ENCODE measurements around the gene LMBR1L.

The LMBR1L gene

DNA sequence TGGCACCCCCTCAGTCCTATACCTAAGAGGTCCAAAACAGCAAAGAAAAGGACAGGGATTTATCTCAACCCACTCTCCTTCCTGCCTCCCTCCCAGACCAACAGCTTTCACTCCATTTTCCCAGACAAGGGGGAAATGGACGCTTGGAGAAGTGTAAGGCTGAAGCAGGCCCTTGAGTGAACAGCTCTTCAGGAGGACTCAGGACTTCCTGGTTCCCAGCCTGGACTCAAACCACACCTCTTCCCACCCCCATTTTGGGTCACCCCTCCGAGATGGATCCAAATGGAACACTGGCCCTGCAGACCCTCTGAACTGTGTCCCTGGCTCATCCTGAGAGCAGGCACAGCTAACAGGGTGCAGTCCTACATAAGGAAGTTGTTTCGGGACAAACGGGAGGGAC lies 52.8 kb downstream of the LMBR1L start:
- Histone ChIP-seq H3K4me3 (ENCODE audit: low read length) (peak overlapping the region; percentile 90), H3K4me1 (ENCODE audit: control insufficient read depth, insufficient read depth, low read length) (peaks cover 44% of the 10 kb centered on the region), H3K36me3 (ENCODE audit: control insufficient read depth, insufficient read depth, low read length, severe bottlenecking) (peaks cover 24% of the 10 kb centered on the region), H3K9ac (ENCODE audit: low read length) (peak overlapping the region; percentile 96), H3K27me3 (replicated peaks; ENCODE audit: control insufficient read depth, insufficient read depth, low read length) (no peaks in the 10 kb centered on the region), H3K9me3 (ENCODE audit: control insufficient read depth, low read length) (no peaks in the 10 kb centered on the region)
- DNase-seq (ENCODE audit: low read depth) = peak; percentile 39

DNA sequence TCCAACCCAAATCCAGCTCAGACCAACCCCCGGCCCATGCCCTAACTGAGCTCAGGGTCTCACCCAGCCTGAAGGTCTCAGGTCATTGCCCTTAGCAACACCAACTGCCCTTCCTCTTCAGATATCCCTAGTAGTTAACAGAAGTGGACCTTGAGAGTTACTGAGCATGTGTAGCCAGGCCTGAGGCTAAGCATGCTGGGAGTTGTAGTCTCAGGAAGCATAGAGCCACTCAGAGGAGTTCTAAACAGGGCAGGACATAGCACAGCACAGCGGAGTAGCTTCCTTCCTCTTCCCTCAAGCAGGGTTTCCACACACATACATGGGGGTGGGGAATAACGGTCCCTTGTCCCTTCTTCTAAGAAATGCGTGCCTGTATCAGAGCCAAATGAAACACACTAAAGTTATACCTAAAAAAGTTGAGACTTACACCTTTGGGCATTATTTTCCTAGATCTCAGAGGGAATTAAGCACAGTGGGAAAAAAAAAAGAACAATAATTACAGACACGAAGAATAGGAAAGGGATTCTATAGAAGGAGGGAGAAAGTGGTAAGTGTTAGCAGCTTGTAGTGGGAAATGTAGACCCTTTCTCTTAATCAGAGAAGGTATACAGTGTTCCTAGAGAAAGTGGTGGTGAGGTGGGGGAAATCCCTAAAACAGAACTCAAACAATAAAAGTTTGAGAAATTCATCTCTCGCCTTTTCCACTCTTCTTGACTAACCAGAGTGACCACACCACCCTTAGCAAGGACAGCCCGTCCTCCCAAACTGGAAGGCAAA lies 54.5 kb downstream of the LMBR1L start:
- H3K9me3 ChIP-seq (ENCODE audit: control insufficient read depth, low read length) = no peaks in the 10 kb centered on the region
- peaks cover 42% of the 10 kb centered on the region for H3K36me3 ChIP-seq (ENCODE audit: control insufficient read depth, insufficient read depth, low read length, severe bottlenecking)
- peak overlapping the region; percentile 45 for H3K9ac ChIP-seq (ENCODE audit: low read length)
- H3K27me3 ChIP-seq (replicated peaks; ENCODE audit: control insufficient read depth, insufficient read depth, low read length) = no peaks in the 10 kb centered on the region
- peak overlapping the region; percentile 90 for H3K4me3 ChIP-seq (ENCODE audit: low read length)
- peak; percentile 78 for DNase-seq (ENCODE audit: low read depth)
- peaks cover 39% of the 10 kb centered on the region for H3K4me1 ChIP-seq (ENCODE audit: control insufficient read depth, insufficient read depth, low read length)

DNA sequence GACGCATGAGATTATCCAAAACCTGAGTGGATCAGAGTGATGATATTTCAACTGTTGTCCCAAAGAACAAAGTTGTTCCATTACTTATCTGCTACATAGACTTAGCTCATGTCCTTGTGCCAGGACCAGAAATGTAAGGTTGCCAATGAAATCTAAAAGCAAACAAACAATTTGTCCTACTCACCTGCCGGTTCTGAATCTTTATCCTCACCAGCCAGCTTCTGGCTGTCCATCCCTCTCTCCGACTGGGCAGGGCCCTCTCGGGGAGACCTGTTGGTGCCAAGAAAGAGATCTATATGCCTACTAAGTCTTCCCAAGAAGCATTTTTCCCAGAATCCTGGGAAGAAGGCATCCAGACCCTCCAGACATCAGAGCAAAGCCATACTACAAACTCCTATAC lies 55.6 kb downstream of the LMBR1L start:
- Histone ChIP-seq H3K27me3 (replicated peaks; ENCODE audit: control insufficient read depth, insufficient read depth, low read length) (no peaks in the 10 kb centered on the region), H3K9ac (ENCODE audit: low read length) (peak overlapping the region; percentile 28), H3K36me3 (ENCODE audit: control insufficient read depth, insufficient read depth, low read length, severe bottlenecking) (peaks cover 52% of the 10 kb centered on the region), H3K4me3 (ENCODE audit: low read length) (no peak overlapping the region), H3K9me3 (ENCODE audit: control insufficient read depth, low read length) (no peaks in the 10 kb centered on the region), H3K4me1 (ENCODE audit: control insufficient read depth, insufficient read depth, low read length) (peaks cover 38% of the 10 kb centered on the region)
- no peak for DNase-seq (ENCODE audit: low read depth)

DNA sequence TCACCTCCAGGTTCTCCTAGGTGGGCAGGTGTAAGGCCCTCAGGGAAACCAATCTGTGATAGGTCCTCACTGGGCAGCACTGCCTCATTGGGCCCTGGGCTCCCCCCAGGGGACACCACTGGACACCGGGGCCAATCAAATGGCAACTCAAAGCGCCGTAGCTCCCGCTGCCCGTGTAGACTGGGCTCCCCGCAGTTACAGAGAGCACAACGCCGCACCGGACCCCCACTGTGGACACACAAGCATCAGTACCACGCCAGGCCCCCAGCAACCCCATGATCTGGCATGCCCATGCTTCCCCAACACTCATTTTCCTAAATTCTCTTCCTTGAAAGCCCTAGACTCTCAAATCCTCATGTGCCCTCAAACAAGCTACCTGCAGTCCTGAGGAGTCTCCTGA lies 56.1 kb downstream of the LMBR1L start:
- no peak for DNase-seq (ENCODE audit: low read depth)
- Histone ChIP-seq H3K36me3 (ENCODE audit: control insufficient read depth, insufficient read depth, low read length, severe bottlenecking) (peaks cover 58% of the 10 kb centered on the region), H3K9ac (ENCODE audit: low read length) (no peak overlapping the region)

DNA sequence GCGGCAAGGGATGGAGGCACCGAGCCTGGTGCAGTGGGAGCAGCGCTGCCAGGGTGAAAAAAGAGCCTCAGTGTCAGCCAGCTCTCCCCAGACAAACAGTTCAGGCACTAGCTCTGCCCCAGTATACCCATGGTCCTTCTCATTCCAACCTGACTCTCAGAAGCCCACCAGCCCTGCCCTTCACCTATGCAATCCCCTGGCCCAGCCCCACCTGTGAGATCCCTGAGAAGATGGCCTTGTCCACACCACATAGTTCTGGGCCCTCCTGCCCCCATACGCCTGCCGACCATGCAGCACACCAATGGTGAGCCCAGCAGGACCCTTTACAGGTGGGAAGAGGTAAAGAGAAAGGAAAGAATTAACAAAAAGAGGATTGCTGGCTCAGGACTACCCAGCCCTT lies 56.6 kb downstream of the LMBR1L start:
- Histone ChIP-seq H3K27me3 (replicated peaks; ENCODE audit: control insufficient read depth, insufficient read depth, low read length) (no peaks in the 10 kb centered on the region), H3K9ac (ENCODE audit: low read length) (no peak overlapping the region), H3K4me1 (ENCODE audit: control insufficient read depth, insufficient read depth, low read length) (peaks cover 38% of the 10 kb centered on the region), H3K9me3 (ENCODE audit: control insufficient read depth, low read length) (no peaks in the 10 kb centered on the region), H3K36me3 (ENCODE audit: control insufficient read depth, insufficient read depth, low read length, severe bottlenecking) (peaks cover 62% of the 10 kb centered on the region), H3K4me3 (ENCODE audit: low read length) (no peak overlapping the region)
- DNase-seq (ENCODE audit: low read depth) = no peak

More for the DNA sequence above, 56.1 kb downstream of the LMBR1L start:
- no peak overlapping the region for H3K4me3 ChIP-seq (ENCODE audit: low read length)
- no peaks in the 10 kb centered on the region for H3K9me3 ChIP-seq (ENCODE audit: control insufficient read depth, low read length)
- peaks cover 38% of the 10 kb centered on the region for H3K4me1 ChIP-seq (ENCODE audit: control insufficient read depth, insufficient read depth, low read length)
- H3K27me3 ChIP-seq (replicated peaks; ENCODE audit: control insufficient read depth, insufficient read depth, low read length) = no peaks in the 10 kb centered on the region

DNA sequence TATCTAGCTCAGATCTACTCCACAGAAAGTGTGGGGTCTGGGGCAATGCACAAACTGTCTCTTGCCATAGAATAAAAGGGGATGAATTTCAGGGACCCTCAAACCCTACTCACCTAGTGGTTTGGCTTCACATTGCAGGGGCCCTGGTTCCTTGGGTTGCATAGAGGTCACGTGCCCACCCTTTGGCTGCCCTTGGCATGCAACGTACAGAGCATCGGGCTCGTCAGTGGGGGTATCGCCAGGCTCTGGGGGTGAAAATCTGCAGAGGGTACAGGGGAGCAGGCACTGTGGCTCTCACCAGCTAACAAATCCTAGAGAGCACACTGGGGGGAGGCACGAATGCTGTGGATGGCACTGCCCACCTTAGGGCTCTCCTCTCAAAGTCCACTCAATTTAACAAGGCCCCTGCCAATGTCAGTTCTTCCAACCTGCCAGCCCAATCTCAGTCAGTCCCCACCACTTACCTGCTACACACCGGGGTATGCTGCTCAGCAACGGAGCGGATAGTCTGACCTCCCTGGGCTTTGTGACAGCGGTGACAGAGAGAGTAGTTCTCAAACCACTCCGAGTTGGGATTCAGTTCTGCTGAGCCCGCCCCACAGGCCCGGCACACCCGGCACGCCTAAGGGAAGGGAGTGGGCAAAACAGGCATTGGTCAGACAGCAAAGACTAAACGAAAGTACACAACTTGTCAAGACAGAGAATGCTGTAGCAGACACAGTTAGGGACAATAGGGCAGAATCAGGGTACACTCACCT lies 58.0 kb downstream of the LMBR1L start:
- Histone ChIP-seq H3K4me1 (ENCODE audit: control insufficient read depth, insufficient read depth, low read length) (peaks cover 26% of the 10 kb centered on the region), H3K36me3 (ENCODE audit: control insufficient read depth, insufficient read depth, low read length, severe bottlenecking) (peaks cover 77% of the 10 kb centered on the region), H3K27me3 (replicated peaks; ENCODE audit: control insufficient read depth, insufficient read depth, low read length) (no peaks in the 10 kb centered on the region), H3K9ac (ENCODE audit: low read length) (no peak overlapping the region), H3K9me3 (ENCODE audit: control insufficient read depth, low read length) (no peaks in the 10 kb centered on the region), H3K4me3 (ENCODE audit: low read length) (no peak overlapping the region)
- no peak for DNase-seq (ENCODE audit: low read depth)

DNA sequence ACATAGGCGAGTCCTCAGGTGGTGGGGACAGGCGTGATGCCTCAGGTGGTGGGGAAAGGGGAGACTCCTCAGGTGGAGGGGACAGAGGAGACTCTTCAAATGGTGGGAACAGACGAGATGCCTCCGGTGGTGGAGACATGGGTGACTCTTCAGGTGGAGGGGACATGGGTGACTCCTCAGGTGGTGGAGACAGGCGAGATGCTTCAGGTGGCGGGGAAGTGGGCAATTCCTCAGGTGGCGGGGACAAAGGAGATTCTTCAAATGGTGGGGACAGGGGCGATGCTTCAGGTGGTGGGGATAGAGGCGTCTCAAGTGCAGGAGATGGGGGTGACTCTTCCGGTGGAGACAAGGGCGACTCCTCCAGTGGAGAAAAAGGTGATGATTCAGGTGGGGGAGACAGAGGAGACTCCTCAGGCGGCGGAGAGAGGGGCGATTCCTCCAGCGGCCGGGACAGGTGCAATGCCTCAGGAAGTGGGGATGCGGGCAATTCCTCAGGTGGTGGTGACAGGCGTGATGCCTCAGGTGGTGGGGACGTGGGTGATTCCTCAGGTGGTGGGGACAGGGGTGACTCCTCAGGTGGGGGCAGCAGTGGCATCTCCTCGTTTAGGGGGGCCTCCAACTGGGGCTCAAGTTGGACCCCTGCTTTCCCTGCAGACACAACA lies 58.7 kb downstream of the LMBR1L start:
- DNase-seq (ENCODE audit: low read depth) = no peak
- Histone ChIP-seq H3K4me3 (ENCODE audit: low read length) (no peak overlapping the region), H3K27me3 (replicated peaks; ENCODE audit: control insufficient read depth, insufficient read depth, low read length) (no peaks in the 10 kb centered on the region), H3K9me3 (ENCODE audit: control insufficient read depth, low read length) (no peaks in the 10 kb centered on the region), H3K36me3 (ENCODE audit: control insufficient read depth, insufficient read depth, low read length, severe bottlenecking) (peaks cover 84% of the 10 kb centered on the region), H3K4me1 (ENCODE audit: control insufficient read depth, insufficient read depth, low read length) (peaks cover 19% of the 10 kb centered on the region), H3K9ac (ENCODE audit: low read length) (no peak overlapping the region)

DNA sequence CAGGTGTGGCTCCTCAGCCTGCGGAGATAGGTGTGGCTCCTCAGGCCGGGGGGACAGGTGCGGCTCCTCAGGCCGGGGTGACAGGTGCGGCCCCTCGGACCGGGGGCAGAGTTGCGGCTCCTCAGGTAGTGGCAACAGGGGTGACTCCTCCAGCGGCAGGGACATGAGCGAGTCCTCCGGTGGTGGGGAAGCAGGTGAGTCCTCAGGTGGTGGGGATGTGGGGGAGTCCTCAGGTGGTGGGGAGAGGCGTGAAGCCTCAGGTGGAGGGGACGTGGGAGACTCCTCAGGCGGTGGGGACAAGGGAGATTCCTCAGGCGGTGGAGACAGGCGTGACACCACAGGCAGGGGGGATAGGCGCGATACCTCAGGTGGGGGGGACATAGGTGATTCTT lies 59.3 kb downstream of the LMBR1L start:
- no peak for DNase-seq (ENCODE audit: low read depth)
- Histone ChIP-seq H3K9me3 (ENCODE audit: control insufficient read depth, low read length) (no peaks in the 10 kb centered on the region), H3K4me3 (ENCODE audit: low read length) (no peak overlapping the region), H3K36me3 (ENCODE audit: control insufficient read depth, insufficient read depth, low read length, severe bottlenecking) (peaks cover 90% of the 10 kb centered on the region), H3K4me1 (ENCODE audit: control insufficient read depth, insufficient read depth, low read length) (peaks cover 14% of the 10 kb centered on the region), H3K9ac (ENCODE audit: low read length) (no peak overlapping the region), H3K27me3 (replicated peaks; ENCODE audit: control insufficient read depth, insufficient read depth, low read length) (no peaks in the 10 kb centered on the region)

DNA sequence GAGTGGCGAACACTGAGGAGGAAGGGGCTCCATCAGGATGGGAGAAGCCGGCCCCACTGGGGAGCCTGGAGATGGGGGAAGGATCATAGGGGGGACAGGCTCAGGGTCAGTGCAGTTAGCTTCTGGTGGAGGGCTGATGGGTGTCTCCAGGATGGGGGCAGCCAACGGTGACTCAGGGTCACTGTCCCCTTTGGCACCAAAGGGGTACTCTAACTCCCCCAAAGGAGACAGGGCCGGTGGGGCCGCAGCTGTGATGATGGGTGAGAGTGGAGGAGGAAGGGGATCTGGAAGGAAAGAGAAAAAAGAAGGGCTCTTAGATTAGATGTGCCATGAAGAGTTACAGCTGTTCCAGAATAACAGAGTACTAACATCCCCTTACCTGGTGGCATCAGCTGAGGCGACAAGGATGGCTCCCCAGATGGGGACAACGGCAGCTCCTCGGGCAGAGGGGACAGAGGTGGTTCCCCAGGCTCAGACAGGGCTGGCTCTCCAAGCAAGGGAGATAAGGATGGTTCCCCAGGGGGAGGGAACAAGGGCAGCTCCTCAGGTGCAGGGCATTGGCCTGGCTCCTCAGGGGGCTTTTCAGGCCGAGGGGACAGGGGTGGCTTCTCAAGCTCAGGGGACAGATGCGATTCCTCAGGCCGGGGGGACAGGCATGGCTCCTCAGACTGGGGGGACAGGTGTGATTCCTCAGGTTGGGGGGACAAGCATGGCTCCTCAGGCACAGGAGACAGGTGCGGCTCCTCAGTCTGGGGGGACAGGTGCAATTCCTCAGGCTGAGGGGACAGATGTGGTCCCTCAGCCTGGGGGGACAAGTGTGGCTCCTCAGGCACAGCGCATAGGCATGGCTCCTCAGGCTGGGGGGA lies 59.9 kb downstream of the LMBR1L start:
- Histone ChIP-seq H3K36me3 (ENCODE audit: control insufficient read depth, insufficient read depth, low read length, severe bottlenecking) (peaks cover 96% of the 10 kb centered on the region), H3K4me1 (ENCODE audit: control insufficient read depth, insufficient read depth, low read length) (peaks cover 8% of the 10 kb centered on the region)

DNA sequence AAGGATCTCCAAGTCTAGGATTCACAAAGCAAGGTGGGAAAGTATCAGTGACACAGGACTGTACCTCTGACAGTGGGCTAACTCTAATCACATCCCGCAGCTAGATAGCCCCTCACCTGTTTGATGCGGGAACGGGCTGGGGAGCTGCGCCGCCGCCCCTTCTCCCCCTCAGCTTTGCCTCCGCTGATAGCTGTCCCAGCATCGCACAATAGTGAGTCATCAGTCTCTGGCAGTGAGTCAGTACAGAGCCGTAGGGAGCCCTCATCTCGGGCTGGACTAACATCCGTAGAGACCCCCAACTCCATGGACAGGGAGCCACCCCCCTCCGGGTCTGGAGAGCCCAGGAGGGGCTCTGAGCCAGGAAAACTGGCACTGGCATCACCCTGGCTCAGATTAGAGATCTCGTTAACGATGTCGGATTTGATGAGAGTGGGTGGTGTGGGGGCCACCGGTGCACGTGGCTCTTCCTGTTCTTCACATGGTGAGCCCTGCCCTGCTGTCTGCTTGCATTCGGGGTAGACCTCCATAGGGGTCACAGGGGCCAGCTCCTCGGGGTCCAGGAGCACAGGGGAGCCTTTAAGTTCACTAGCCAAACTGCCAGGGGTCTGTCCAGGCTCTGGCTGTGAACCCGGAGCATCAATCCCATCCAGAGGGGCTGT lies 61.0 kb downstream of the LMBR1L start:
- Histone ChIP-seq H3K9me3 (ENCODE audit: control insufficient read depth, low read length) (no peaks in the 10 kb centered on the region), H3K4me3 (ENCODE audit: low read length) (no peak overlapping the region), H3K9ac (ENCODE audit: low read length) (no peak overlapping the region), H3K27me3 (replicated peaks; ENCODE audit: control insufficient read depth, insufficient read depth, low read length) (no peaks in the 10 kb centered on the region), H3K4me1 (ENCODE audit: control insufficient read depth, insufficient read depth, low read length) (no peaks in the 10 kb centered on the region), H3K36me3 (ENCODE audit: control insufficient read depth, insufficient read depth, low read length, severe bottlenecking) (peaks cover 99% of the 10 kb centered on the region)
- DNase-seq (ENCODE audit: low read depth) = no peak

More for the DNA sequence above, 59.9 kb downstream of the LMBR1L start:
- Histone ChIP-seq H3K9ac (ENCODE audit: low read length) (no peak overlapping the region), H3K4me3 (ENCODE audit: low read length) (no peak overlapping the region), H3K9me3 (ENCODE audit: control insufficient read depth, low read length) (no peaks in the 10 kb centered on the region), H3K27me3 (replicated peaks; ENCODE audit: control insufficient read depth, insufficient read depth, low read length) (no peaks in the 10 kb centered on the region)
- DNase-seq (ENCODE audit: low read depth) = no peak
